Gastrocnemius medialis (tissue), 4 donors: ENCODE data around the gene NTN3.

Experiments used
- POLR2A ChIP-seq, 2 donors: fragments of 450-650 bp; IDR thresholded peaks; one replicate each; pipeline ENCODE4 v1.6.1; 2017; ENCODE audit warnings: antibody characterized with exemption in 2 of 2, mild to moderate bottlenecking in 2 of 2, moderate library complexity in 2 of 2
- TF ChIP-seq, protein P1 (sequence below), 5 experiments: fragments of 450-650 bp in 3 of 5; fragments of 200-600 bp in 2 of 5; sonication (generic) in 2 of 5; IDR thresholded peaks in 4 of 5; conservative IDR thresholded peaks in 1 of 5; 1 replicate in 4 of 5; 2 replicates in 1 of 5; pipeline ENCODE4 v1.5.1; 2016 to 2019; ENCODE audit warnings: antibody characterized with exemption in 5 of 5, mild to moderate bottlenecking in 3 of 5, moderate library complexity in 3 of 5

GRCh38 chr16:2459647-2460390 lies 11.3 kb upstream of the NTN3 start, which contains the start of gene TEDC2:
- TF ChIP-seq POLR2A (IDR thresholded peaks at IDR 0.05), result no peak
- TF ChIP-seq, protein P1, sequence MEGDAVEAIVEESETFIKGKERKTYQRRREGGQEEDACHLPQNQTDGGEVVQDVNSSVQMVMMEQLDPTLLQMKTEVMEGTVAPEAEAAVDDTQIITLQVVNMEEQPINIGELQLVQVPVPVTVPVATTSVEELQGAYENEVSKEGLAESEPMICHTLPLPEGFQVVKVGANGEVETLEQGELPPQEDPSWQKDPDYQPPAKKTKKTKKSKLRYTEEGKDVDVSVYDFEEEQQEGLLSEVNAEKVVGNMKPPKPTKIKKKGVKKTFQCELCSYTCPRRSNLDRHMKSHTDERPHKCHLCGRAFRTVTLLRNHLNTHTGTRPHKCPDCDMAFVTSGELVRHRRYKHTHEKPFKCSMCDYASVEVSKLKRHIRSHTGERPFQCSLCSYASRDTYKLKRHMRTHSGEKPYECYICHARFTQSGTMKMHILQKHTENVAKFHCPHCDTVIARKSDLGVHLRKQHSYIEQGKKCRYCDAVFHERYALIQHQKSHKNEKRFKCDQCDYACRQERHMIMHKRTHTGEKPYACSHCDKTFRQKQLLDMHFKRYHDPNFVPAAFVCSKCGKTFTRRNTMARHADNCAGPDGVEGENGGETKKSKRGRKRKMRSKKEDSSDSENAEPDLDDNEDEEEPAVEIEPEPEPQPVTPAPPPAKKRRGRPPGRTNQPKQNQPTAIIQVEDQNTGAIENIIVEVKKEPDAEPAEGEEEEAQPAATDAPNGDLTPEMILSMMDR (IDR thresholded peaks at IDR 0.05 in 4 of 5, conservative IDR thresholded peaks at IDR 0.05 in 1 of 5), result no peak
